Smooth muscle cell (in vitro differentiated cells): ENCODE measurements around the gene GPR180. TPM values are rescaled to one million over a fixed set of nuclear protein-coding genes. Genes with fewer than 3 reads are reported as not detected.
"Not testable (repeated sequence)": the region's sequence is repeated elsewhere in the genome, so short reads cannot be mapped to it uniquely, and the experiment has no call there.

Source experiments
- DNase-seq: peaks from one replicate; lab custom pipeline; 2025; ENCODE audit not compliant: unreplicated experiment; lab: John Stamatoyannopoulos, UW
- H2AFZ ChIP-seq: fragments of 200-600 bp; sonication (generic); 2 replicates; pipeline ENCODE4 v1.6.0; 2016; ENCODE audit warnings: antibody characterized with exemption, low read depth, mild to moderate bottlenecking
- H3F3A ChIP-seq: fragments of 200-600 bp; sonication (generic); 2 replicates; pipeline ENCODE4 v1.6.0; 2017; ENCODE audit warnings: antibody characterized with exemption, low read depth
- H3K27ac ChIP-seq: fragments of 200-600 bp; sonication (generic); 2 replicates; pipeline ENCODE4 v1.5.1; 2016; ENCODE audit warnings: low read depth, mild to moderate bottlenecking
- H3K27me3 ChIP-seq: fragments of 200-600 bp; sonication (generic); 2 replicates; pipeline ENCODE4 v1.6.1; 2016; ENCODE audit warnings: low read depth, mild to moderate bottlenecking
- H3K36me3 ChIP-seq: fragments of 200-600 bp; sonication (generic); 2 replicates; pipeline ENCODE4 v1.5.1; 2016; ENCODE audit warnings: low read depth
- H3K4me1 ChIP-seq: fragments of 200-600 bp; sonication (generic); 2 replicates; pipeline ENCODE4 v1.5.1; 2016; ENCODE audit warnings: low read depth
- H3K4me2 ChIP-seq: fragments of 200-600 bp; sonication (generic); 2 replicates; pipeline ENCODE4 v1.6.0; 2016; ENCODE audit warnings: mild to moderate bottlenecking
- H3K4me3 ChIP-seq: fragments of 200-600 bp; sonication (generic); 2 replicates; pipeline ENCODE4 v1.5.1; 2016; ENCODE audit warnings: mild to moderate bottlenecking
- H3K79me2 ChIP-seq: fragments of 200-600 bp; sonication (generic); 2 replicates; pipeline ENCODE4 v1.6.0; 2016; ENCODE audit warnings: low read depth, mild to moderate bottlenecking
- H3K9ac ChIP-seq: fragments of 200-600 bp; sonication (generic); 2 replicates; pipeline ENCODE4 v1.6.0; 2016; ENCODE audit warnings: low read depth
- H3K9me3 ChIP-seq: fragments of 200-600 bp; sonication (generic); replicated peaks from 2 replicates; pipeline ENCODE4 v1.5.1; 2016; ENCODE audit warnings: low read depth
- H4K20me1 ChIP-seq: fragments of 200-600 bp; sonication (generic); 2 replicates; pipeline ENCODE4 v1.6.0; 2016; ENCODE audit warnings: low read depth
- CTCF ChIP-seq: fragments of 200-600 bp; sonication (generic); IDR thresholded peaks from 2 replicates; pipeline ENCODE4 v1.5.1; 2017; ENCODE audit warnings: borderline replicate concordance, mild to moderate bottlenecking, antibody characterized with exemption; ENCODE audit not compliant: insufficient read depth, poor library complexity, severe bottlenecking
- WGBS: methylation state at CpG from one replicate; pipeline ENCODE4 v1.1.7; 2016; ENCODE audit warnings: low lambda C conversion rate; 5-methylcytosine and 5-hydroxymethylcytosine counted together
- polyA plus RNA-seq: library from polyadenylated mRNA; unstranded; fragments of >200 nt; fragmentation: Nextera tagmentation; extraction: Ambion mirVana; gene quantifications from 2 replicates; pipeline ENCODE4 v1.2.1, GENCODE V29; 2016
- total RNA-seq: library from RNA; depleted of rRNA; stranded (reverse); fragments of >200 nt; gene quantifications from 2 replicates; pipeline ENCODE4 v1.2.3, GENCODE V29; 2014

The GPR180 gene
- total and polyA plus RNA-seq, 2 experiments from 2014 or later = 10.8 to 25.0 TPM

- no peak overlapping the region for H3K9ac ChIP-seq
- no peaks in the 10 kb centered on the region for H3K27me3 ChIP-seq
- no peak overlapping the region for H3K4me3 ChIP-seq
- H2AFZ ChIP-seq = no peak overlapping the region
- H3K4me1 ChIP-seq = no peaks in the 10 kb centered on the region
- H3K79me2 ChIP-seq = no peaks in the 10 kb centered on the region
- peaks cover 42% of the 10 kb centered on the region for H4K20me1 ChIP-seq
- H3F3A ChIP-seq = no peaks in the 10 kb centered on the region
- no peak for TF ChIP-seq CTCF
- WGBS = 100% methylated on average over 2 of the region's 2 CpGs
- H3K9me3 ChIP-seq = no peaks in the 10 kb centered on the region
- H3K36me3 ChIP-seq = peaks cover 25% of the 10 kb centered on the region
- DNase-seq = no peak
- no peak overlapping the region for H3K27ac ChIP-seq
- no peak overlapping the region for H3K4me2 ChIP-seq
These were observed 20.7 kb downstream of the GPR180 start for GRCh38 chr13:94622344-94622743.

- Histone ChIP-seq H3K27ac (no peak overlapping the region), H2AFZ (no peak overlapping the region), H3K36me3 (peaks cover 25% of the 10 kb centered on the region), H3K4me1 (no peaks in the 10 kb centered on the region), H3K9me3 (no peaks in the 10 kb centered on the region), H4K20me1 (peaks cover 32% of the 10 kb centered on the region), H3K4me2 (no peak overlapping the region), H3K4me3 (no peak overlapping the region), H3K27me3 (no peaks in the 10 kb centered on the region), H3F3A (no peaks in the 10 kb centered on the region), H3K79me2 (no peaks in the 10 kb centered on the region), H3K9ac (no peak overlapping the region)
- WGBS = 98% methylated on average over 4 of the region's 4 CpGs
- TF ChIP-seq CTCF = no peak
- DNase-seq = no peak
These were observed 21.7 kb downstream of the GPR180 start for GRCh38 chr13:94623316-94623715.

GRCh38 chr13:94630858-94631257, 29.2 kb downstream of the GPR180 start:
- H3K4me2 ChIP-seq = no peak overlapping the region
- no peak overlapping the region for H3K9ac ChIP-seq
- H3K79me2 ChIP-seq = no peaks in the 10 kb centered on the region
- H2AFZ ChIP-seq = no peak overlapping the region
- H3K4me1 ChIP-seq = no peaks in the 10 kb centered on the region
- H3K27me3 ChIP-seq = no peaks in the 10 kb centered on the region
- TF ChIP-seq CTCF = no peak
- 89% methylated on average over 2 of the region's 2 CpGs for WGBS
- H3K4me3 ChIP-seq = no peak overlapping the region
- H3K27ac ChIP-seq = no peak overlapping the region
- peaks cover 4% of the 10 kb centered on the region for H3F3A ChIP-seq
- H3K9me3 ChIP-seq = no peaks in the 10 kb centered on the region
- H3K36me3 ChIP-seq = peaks cover 5% of the 10 kb centered on the region
- DNase-seq = no peak
- peaks cover 10% of the 10 kb centered on the region for H4K20me1 ChIP-seq

- TF ChIP-seq CTCF = no peak
- no peak overlapping the region for H2AFZ ChIP-seq
- no peak overlapping the region for H3K4me2 ChIP-seq
- DNase-seq = no peak
- WGBS = 97% methylated on average over 3 of the region's 3 CpGs
- no peaks in the 10 kb centered on the region for H3K9me3 ChIP-seq
- no peak overlapping the region for H3K4me3 ChIP-seq
- peaks cover 4% of the 10 kb centered on the region for H3F3A ChIP-seq
- H3K9ac ChIP-seq = no peak overlapping the region
- no peak overlapping the region for H3K27ac ChIP-seq
- no peaks in the 10 kb centered on the region for H3K4me1 ChIP-seq
- H3K27me3 ChIP-seq = no peaks in the 10 kb centered on the region
- no peaks in the 10 kb centered on the region for H3K36me3 ChIP-seq
- no peaks in the 10 kb centered on the region for H3K79me2 ChIP-seq
- peaks cover 10% of the 10 kb centered on the region for H4K20me1 ChIP-seq
These were observed 30.7 kb downstream of the GPR180 start for GRCh38 chr13:94632226-94632980.

GRCh38 chr13:94636096-94636495, 34.4 kb downstream of the GPR180 start:
- H3K27me3 ChIP-seq, H4K20me1 ChIP-seq, DNase-seq, H3K27ac ChIP-seq, H3K4me3 ChIP-seq, H2AFZ ChIP-seq, H3K9ac ChIP-seq, H3K4me1 ChIP-seq, H3K36me3 ChIP-seq, H3K79me2 ChIP-seq, H3K4me2 ChIP-seq, H3K9me3 ChIP-seq, H3F3A ChIP-seq: not testable (repeated sequence)
- 79% methylated on average over 5 of the region's 5 CpGs for WGBS
